Activated naive CD4-positive, alpha-beta T cell (primary cell): ENCODE data around the gene ACIN1.
"Not testable (repeated sequence)": the region's sequence is repeated elsewhere in the genome, so short reads cannot be mapped to it uniquely, and the experiment has no call there.

Source experiments
- DNase-seq, 4 experiments: peaks; one replicate each; lab custom pipeline; 2025; lab: John Stamatoyannopoulos, UW

The ACIN1 gene

GRCh38 chr14:23041729-23042128, 53.2 kb downstream of the ACIN1 start:
- DNase-seq = no peak

DNA sequence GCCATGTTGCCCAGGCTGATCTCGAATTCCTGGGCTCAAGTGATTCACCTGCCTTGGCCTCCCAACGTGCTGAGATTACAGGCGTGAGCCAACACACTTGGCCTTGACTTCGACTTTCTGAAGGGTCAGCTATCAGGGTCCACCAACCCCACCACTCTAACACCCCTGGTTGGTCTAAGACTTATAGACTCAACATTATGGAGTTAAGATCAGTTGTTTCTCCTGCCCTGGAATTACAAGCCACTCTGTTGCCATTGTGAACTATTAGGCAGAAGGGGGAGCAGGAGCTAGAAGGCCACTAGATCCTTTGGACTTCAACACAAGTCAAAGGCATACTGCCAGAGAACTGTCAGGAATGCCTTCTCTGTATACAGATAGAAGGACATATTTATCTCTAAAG, 54.8 kb downstream of the ACIN1 start:
- no peak for DNase-seq

DNA sequence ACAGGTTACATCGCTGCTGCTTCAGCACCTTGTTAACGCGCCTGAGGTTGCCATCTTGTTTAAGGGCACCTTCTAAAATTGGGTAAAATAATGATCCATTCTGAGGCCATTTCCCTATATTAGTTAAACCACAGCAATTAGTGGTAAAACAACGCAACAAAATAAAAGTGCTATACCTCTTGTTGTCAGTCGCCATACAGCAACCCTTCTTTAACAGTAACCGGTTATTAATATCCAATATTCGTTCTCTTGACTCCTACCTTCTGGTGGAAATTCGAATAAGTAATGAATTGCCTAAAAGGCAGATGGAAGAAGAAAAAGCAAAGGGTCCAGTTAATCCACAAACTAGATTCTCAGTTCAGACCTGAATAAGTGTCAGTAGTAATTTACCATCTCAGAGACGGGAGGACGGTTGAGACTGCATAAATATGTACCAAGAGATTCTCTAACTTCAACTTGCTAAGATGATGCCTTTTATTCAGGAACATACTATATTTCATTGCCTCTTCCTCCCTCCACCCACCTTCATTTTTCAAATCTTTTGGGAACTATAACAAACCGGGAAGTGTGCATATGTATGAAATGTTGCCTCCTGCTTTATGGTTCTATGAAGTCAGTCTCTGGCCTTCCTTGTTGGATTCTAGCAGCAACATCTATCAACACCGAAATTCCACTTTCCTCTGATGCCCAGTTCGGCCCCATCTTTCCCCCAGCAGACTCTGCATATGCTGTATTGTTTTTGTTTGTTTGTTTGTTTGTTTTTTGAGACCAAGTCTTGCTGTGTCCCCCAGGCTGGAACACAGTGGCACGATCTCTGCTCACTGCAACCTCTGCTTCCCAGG, 59.4 kb downstream of the ACIN1 start:
- DNase-seq = no peak

DNA sequence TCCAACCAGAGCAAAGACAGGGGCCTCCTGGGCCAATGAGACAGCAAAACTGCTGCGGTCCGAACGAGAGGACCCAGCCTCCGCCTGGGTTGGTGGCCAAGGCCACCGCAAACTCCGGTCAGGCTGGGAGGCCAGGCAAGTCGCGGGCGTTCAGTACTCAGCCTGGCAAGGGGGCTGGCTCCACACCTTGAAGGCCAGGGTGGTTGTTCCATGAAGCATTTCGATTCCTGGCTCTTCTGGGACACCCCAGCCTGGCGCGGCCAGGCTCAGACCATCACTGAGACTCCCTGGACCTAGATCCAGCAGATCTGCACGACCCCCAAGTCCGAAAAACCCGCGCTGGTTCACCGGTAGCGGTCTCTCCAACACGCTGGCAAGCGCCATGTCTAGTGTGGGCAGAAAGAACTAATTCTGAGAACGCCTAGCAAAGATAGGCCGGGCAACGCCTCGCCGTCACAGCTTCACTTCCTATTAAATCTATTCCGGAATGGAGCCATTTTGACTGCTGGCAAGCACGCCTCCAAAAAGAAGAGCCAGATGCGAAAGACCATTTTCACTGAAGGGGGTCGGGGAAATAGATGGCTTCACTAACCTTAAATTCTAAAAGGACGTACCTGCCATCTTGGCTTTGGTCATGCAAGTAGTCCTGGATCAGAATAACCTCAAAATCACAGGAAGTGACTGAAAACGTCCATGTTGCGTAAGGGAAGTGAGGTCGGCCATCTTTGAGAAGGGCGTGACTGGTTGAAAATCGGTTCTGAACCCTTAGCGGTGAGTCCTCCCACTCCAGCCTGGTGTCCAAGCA, 60.2 kb downstream of the ACIN1 start, which contains the start of gene PSMB5:
TSS of gene PSMB5 (minus strand) at position 403 of the 805 bp plus-strand sequence. CDS start at position 384, 19 bp downstream.
- DNase-seq = no peak

- no peak for DNase-seq
Observed at GRCh38 chr14:23033801-23034497, 61.0 kb downstream of the ACIN1 start.

- DNase-seq = no peak
Observed at GRCh38 chr14:23033251-23033727, 61.6 kb downstream of the ACIN1 start.

DNA sequence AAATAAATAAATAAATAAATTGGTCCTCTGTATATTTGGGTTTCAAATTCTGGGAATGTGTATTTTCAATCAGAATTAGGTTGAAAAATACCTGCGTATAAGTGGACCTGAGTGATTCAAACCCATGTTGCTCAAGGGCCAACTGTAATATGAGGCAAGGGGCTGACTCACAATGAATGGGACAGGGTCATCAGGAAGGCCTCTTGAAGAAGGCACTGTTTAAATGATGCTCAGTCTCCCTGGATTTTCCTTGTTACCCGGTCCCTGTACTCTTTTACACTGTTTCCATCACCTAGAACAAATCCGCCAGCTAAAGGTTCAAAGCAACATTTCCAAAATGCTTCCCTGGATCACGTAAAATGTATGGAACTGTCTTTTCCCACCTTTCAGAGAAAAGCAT, 64.0 kb downstream of the ACIN1 start:
- no peak for DNase-seq

- no peak for DNase-seq
Observed at GRCh38 chr14:23028799-23029198, 66.1 kb downstream of the ACIN1 start.

GRCh38 chr14:23025151-23025814, 69.7 kb downstream of the ACIN1 start:
- DNase-seq = no peak

DNA sequence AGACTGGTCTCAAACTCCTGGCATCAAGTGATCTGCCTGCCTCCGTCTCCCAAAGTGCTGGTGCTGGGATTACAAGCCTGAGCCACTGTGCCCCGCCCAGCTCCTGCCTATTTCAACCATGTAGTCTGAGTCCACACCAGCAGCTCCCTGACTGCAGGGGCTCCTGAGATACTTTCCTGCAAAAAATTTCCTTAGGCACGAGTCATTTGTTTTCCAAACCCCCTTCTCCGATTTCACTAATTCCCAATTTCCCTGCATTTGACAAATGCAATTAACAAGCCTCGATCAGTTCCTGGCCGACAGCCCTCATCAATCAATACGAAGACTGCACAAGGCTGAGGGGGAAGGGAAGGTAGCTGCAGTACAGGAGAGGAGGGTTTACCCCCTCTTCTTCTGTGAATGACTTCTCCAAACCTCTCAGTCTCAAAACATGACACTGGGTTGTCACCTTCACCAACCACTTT, 70.3 kb downstream of the ACIN1 start:
- no peak for DNase-seq

DNA sequence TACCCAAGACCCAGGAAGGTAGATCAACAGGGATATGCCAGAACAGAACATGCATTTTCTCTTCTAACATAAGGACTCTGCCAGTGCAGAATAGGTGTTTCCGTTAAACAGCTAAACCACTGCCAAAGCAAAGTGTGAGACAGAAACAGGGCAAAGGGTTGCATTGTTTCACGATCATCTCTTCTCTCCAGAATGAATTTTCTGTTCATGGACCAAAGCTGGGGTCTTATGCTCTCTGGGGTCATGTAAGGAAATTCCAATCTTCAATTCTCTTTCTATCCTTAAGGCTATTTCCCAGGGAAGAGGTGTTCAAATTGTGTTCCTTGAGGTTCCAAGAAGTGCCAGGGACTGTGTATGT, 71.2 kb downstream of the ACIN1 start:
- DNase-seq = no peak

- DNase-seq = no peak
Observed at GRCh38 chr14:23023022-23023794, 71.7 kb downstream of the ACIN1 start.

GRCh38 chr14:23021889-23022442, 73.0 kb downstream of the ACIN1 start:
- DNase-seq = no peak

- DNase-seq = no peak
Observed at GRCh38 chr14:23021434-23021833, 73.5 kb downstream of the ACIN1 start.

GRCh38 chr14:23020143-23021128, 74.5 kb downstream of the ACIN1 start:
- no peak for DNase-seq

- no peak for DNase-seq
Observed at GRCh38 chr14:23018107-23018506, 76.8 kb downstream of the ACIN1 start.

DNA sequence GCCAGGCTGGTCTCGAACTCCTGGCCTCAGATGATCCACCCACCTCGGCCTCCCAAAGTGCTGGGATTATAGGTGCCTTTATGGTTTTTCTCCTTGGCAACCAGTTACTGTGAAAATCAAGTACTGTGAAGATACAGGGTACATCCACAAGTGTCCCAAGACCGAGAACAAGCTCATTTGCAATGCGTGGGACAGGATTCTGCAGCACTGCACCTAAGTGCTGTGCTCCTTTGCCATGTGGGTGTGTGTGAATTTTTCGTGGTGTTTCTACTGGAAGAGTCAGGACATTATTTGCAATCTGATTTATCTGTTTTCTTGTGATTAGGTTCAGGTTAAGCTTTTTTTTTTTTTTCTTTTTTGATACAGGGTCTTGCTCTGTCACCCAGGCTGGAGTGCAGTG, 77.8 kb downstream of the ACIN1 start:
- no peak for DNase-seq

- no peak for DNase-seq
Observed at GRCh38 chr14:23015618-23016017, 79.3 kb downstream of the ACIN1 start.

GRCh38 chr14:23013749-23014054, 81.2 kb downstream of the ACIN1 start:
- DNase-seq = not testable (repeated sequence)
